ENCODE data around the gene LRCH1. TPM values are rescaled to one million over a fixed set of nuclear protein-coding genes. Genes with fewer than 3 reads are reported as not detected.

Gene LRCH1
- total and polyA plus RNA-seq, 2 of the 4 experiments (the other 2 are of a cell fraction), result 7.0 to 8.8 TPM

DNA sequence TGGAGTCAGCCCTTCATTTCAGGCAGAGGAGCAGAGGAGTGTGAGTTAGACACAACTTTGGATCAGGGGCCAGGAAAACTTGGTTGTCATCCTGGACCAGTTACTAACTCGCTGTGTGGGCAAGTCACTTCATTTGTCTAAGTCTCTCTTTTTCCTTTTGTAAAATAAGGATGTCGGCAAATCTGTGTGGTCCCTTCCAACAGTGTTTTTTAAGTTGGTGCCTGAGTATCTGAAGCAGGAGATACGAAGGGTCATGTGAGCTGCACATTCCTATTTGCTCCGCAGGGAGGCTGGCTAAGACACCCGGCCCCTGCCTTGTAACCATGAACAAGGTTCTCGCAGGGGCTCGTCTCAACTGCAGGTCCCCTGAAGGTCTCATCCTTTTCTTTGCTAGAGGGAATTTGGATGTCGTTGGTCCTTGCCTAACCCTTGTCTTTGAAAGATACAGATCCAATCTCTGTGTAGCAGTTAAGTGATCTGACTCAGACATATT lies 64.3 kb downstream of the LRCH1 start:
- Histone ChIP-seq H4K5ac (ENCODE audit: low read depth, low read length) (peak overlapping the region; percentile 39), H4K20me1 (ENCODE audit: insufficient read depth, low read length) (peaks cover 32% of the 10 kb centered on the region), H3K4me1 (ENCODE audit: control insufficient read depth, insufficient read depth, low read length) (peaks cover 24% of the 10 kb centered on the region), H3K4me2 (ENCODE audit: low read depth, low read length) (peak overlapping the region; percentile 53), H2AFZ (replicated peaks; ENCODE audit: low read length, poor library complexity) (peak overlapping the region; percentile 28), H2BK120ac (ENCODE audit: low read depth, low read length) (peak overlapping the region; percentile 58; the same call in 1 of the 2 replicates), H3K36me3 (ENCODE audit: control insufficient read depth, insufficient read depth, low read length) (no peaks in the 10 kb centered on the region), H3K9me1 (ENCODE audit: insufficient read depth, low read length) (peaks cover 26% of the 10 kb centered on the region), H3K4ac (ENCODE audit: low read depth, low read length) (peak overlapping the region; percentile 34), H3K56ac (ENCODE audit: extremely low read depth, insufficient read depth, low read length) (no peak overlapping the region), H3K23ac (ENCODE audit: low read depth, low read length) (peak overlapping the region; percentile 79; the same call in 1 of the 2 replicates), H3K18ac (ENCODE audit: low read depth, low read length) (peak overlapping the region; percentile 45), H2AK9ac (replicated peaks; ENCODE audit: low read depth, low read length, poor library complexity) (no peak overlapping the region), H3K27ac (ENCODE audit: insufficient read depth, low read length) (peak overlapping the region; percentile 19; the same call in 1 of the 2 replicates), H2BK15ac (ENCODE audit: low read depth, low read length) (no peak overlapping the region; the same call in 2 of the 3 replicates), H2BK20ac (ENCODE audit: low read depth, low read length) (peak overlapping the region; percentile 31; the same call in 1 of the 2 replicates), H3K9ac (ENCODE audit: low read depth, low read length) (no peak overlapping the region), H2AK5ac (ENCODE audit: low read depth, low read length) (peak overlapping the region; percentile 86), H3K27me3 (ENCODE audit: control insufficient read depth, insufficient read depth, low read length) (no peaks in the 10 kb centered on the region), H3K4me3 (ENCODE audit: insufficient read depth, low read depth, low read length) (no peak overlapping the region), H3K79me1 (ENCODE audit: low read depth in 1 of 2, low read length in 2 of 2) (peaks cover 23 to 68% of the 10 kb centered on the region in 2 experiments), H3K9me3 (ENCODE audit: control insufficient read depth, insufficient read depth, low read length) (no peaks in the 10 kb centered on the region), H2BK5ac (ENCODE audit: low read depth, low read length, poor library complexity, severe bottlenecking) (no peak overlapping the region), H3K14ac (replicated peaks; ENCODE audit: low read depth, low read length) (peak overlapping the region; percentile 48), H4K8ac (ENCODE audit: low read depth in 2 of 2, low read length in 2 of 2) (peak overlapping the region in 1 of 2 experiments; percentile 48; a peak in 2 of 4 replicates), H4K91ac (ENCODE audit: insufficient read depth, low read depth, low read length) (peak overlapping the region; percentile 44; the same call in 1 of the 2 replicates)
- ATAC-seq (ENCODE audit: low read depth) (peak; percentile 29), DNase-seq (peak; percentile 15)
- in situ Hi-C loops (cut with MboI; ENCODE audit: low sequenced_read_pairs) (no loop called here), intact Hi-C loops (cut with micrococcal nuclease) (loop anchor here (1.0 to 5.0 kb wide), 4 partner anchors 50 to 125 kb away; no protein-coding TSS in a partner anchor), dilution Hi-C loops (cut with HindIII; ENCODE audit: low sequenced_read_pairs, unreplicated experiment) (no loop called here)
- BruUV-seq (replicated peaks), result no TSS peak
- WGBS, 2 experiments (ENCODE audit: extremely low coverage in 2 of 2, insufficient read length in 1 of 2), result 25% methylated on average over 1 of the region's 8 CpGs; no CpG with 5 or more reads in 1 of the 2 experiments
- CTCF ChIA-PET, result no interaction called here
- POLR2A ChIA-PET (ENCODE audit: unreplicated experiment), result no interaction called here
- TF ChIP-seq POLR2A (IDR thresholded peaks at IDR 0.05; ENCODE audit: low read depth, low read length) (no peak), RAD21 (IDR thresholded peaks at IDR 0.05; ENCODE audit: low read length) (no peak), FOS (IDR thresholded peaks at IDR 0.05; ENCODE audit: low read depth, low read length) (no peak), CHD1 (IDR thresholded peaks at IDR 0.05; ENCODE audit: low read depth, low read length) (no peak), CEBPB (IDR thresholded peaks at IDR 0.05; ENCODE audit: low read depth, low read length) (no peak)
